EH (cell line): ENCODE data around the gene TBX1.
A peak's percentile ranks its signal among the peaks of the same experiment; 100 is the strongest.

Source experiments
- DNase-seq: peaks from one replicate; pipeline ENCODE4 v3.0.0-alpha.2; 2015; ENCODE audit warnings: low read depth

TBX1 gene

DNA sequence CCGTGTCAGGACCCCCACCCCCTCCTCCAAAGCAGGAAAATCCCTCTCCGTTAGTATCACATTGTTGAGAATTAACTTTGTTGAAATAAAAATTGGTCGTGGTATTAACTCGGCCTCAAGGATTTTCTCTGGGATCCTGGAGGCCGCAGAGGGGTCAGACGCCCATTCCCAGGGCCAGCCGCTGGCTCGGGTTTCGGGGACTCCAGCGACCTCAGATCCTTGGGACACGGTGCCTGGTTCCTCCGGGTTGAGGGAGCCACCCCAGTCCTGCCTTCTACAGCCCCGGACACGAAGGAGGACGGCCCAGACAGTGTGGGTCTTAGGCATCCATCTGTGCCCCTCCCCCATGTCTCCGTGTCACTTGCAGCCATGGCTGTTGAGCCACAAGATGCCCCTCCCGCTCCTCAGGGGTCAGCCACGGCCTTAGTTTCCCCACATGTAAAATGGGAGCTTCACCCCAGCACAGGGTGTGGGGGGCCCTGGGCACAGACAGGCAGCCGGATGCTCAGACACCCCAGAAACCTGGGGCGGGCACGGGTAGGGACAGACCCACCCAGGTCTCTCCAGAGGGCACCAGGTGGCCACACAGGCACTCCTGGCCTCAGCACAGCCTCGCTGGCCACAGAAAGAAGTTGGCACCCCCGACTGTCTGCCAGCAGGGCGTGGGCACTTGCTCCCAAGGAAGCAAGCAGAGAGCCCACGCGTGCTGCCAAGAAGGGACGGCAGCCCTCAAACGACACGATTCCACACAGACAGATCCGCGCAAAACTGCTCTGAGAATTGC, 21.7 kb upstream of the TBX1 start:
- no peak for DNase-seq

DNA sequence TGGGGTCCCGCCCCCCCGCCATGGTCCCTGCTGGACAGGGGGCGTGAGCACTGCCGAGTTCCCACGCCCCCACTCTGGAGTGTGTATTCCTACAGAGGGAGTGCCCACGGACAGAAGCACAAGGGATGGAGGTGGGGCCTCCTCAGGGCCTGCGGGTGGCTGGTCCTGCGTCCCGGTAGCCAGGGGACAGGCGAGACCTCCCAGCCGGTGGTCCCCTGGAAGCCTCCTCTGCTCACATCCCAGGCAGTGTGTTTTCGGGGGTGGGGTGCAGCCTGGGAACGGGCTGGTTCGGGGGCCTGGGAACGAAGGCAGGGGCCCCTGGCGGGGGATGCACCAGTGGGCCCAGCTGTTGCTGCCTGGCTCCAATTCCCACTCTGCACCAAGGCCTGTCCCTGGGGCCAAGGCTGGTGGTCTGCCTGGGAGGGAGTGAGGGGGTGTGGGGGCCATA, 21.1 kb upstream of the TBX1 start:
- DNase-seq, result no peak

- DNase-seq, result no peak
Measured at GRCh38 chr22:19739911-19740449, 20.6 kb upstream of the TBX1 start.

- no peak for DNase-seq
Measured at GRCh38 chr22:19740586-19740985, 20.0 kb upstream of the TBX1 start.

- no peak for DNase-seq
Measured at GRCh38 chr22:19741053-19741452, 19.5 kb upstream of the TBX1 start.

- DNase-seq, result no peak
Measured at GRCh38 chr22:19742160-19743066, 18.2 kb upstream of the TBX1 start.

GRCh38 chr22:19743081-19743480, 17.5 kb upstream of the TBX1 start:
- no peak for DNase-seq

- no peak for DNase-seq
Measured at GRCh38 chr22:19743651-19744050, 16.9 kb upstream of the TBX1 start.

DNA sequence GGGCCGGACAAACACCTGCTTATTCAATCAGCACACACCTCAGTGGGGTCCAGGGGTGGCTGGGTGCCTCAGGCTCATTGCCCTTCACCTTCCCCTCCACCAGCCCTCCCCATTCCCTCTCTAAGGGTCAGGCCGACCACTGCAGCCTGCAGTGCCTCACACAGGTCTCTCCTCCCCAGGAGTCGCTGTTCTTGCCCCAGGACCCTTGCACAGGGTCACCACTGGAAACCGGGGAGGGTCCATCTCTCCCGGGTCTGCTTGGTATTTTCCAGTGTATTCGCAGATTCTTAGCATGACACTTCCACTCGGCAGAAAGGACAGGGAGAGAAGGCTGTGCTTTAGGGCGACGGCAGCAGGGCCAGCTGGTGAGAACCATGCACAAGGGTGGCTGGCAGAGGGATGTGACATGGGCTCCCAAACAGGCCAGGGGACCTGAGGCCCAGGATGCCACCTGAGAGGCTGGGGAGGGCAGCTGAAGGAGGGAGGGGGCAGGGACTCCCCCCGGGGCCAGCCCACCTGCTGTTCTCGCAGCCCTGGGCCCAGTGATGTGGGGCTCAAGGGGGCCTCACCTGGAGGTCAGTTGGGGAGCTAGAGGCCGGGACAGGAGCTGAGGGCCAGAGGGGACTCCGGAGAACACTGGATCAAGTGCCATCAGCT, 16.1 kb upstream of the TBX1 start:
- no peak for DNase-seq

- DNase-seq, result peak; percentile 45
Measured at GRCh38 chr22:19745155-19746101, 15.2 kb upstream of the TBX1 start.

DNA sequence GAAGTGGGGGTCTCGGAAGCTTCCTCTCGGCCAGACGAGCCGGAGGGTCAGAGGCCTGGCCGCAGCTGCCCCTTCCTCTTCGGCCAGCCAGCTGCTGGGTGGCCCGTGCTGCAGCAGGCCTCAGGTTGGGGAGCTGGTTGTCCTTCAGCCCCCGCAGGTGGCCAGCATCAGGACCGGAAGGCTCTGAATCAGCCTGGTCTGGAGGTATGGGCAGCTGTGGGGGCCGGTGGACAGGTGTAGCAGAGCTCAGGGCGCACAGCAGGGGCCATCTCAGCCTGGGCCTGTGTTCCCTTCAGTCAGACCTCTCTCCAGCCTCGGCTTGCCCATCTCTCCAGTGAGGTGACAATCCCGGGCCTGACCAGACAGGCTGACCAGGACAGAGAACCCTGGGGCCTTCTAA, 13.9 kb upstream of the TBX1 start:
- no peak for DNase-seq

DNA sequence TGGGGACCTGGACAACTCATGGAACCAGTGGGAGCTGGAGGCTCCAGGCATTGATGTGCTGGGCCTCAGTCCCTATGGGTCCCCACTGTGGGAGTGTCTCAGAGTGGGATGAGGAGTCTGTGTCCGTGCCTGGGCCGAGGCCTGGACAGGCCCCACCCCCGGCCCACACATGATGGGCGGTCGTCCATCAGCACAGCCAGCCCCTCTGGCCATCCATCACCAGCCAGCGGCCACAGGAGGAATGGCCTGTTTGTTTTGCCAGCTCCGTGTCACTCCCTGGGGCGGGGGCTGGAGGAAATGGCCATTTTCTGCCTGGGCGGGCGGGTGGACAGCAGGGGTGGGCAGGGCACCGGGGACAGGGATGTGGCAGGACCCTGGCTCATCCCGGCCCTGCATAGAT, 13.0 kb upstream of the TBX1 start:
- DNase-seq, result no peak

- no peak for DNase-seq
Measured at GRCh38 chr22:19748139-19748538, 12.4 kb upstream of the TBX1 start.

DNA sequence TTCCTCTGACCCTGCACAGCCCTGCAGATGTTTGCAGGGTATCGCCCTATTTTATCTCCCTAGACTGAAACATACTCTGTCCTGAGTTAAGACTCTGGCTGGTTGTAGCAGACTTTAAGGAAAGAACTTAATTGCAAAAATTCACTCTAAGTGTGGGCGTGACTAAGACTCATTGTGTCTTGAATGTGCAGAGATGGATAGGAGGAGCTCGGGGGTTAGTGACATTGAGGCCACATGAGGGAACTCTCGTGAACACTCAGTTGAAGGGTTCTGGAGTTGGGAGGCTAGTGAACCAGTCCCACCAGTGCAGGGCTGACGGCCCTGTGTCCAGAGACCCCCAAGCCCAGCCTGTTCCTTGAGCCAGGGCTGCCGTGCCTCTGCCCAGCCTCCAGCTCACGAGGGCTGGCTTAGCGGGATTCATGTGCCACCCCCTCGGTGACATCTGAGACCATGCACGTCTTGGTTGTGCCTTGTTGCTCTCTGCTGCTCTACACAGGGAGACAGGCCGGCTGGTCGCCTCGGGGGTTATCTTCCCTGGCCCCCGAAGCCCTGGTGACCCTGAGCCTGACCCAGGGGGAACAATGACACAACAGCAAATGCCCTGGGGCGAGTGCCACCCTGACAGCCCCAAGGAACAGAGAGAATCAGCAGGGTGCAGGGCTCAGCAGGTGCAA, 11.4 kb upstream of the TBX1 start:
- no peak for DNase-seq

DNA sequence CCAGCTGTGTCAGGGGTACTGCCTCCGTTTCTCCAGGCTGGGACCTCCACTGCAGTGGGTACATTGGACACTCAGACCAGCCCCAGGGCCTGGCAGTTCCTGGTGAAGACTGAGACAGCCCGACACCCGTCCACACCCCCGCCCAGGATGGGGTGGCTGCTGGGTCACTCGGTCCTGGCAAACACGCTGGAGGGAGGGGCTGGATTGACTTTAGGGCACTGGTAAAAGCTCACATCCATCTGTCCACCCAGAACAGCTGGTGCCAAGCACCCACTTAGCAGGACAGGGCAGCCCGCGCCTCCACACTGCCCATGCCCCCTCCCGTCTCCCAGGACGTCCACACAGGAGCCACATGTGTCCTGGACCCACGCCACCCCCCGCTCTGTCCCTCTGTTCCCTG, 10.7 kb upstream of the TBX1 start:
- no peak for DNase-seq

GRCh38 chr22:19750507-19751490, 9.8 kb upstream of the TBX1 start:
- peak; percentile 52 for DNase-seq

GRCh38 chr22:19751497-19752245, 8.9 kb upstream of the TBX1 start:
- DNase-seq, result no peak

DNA sequence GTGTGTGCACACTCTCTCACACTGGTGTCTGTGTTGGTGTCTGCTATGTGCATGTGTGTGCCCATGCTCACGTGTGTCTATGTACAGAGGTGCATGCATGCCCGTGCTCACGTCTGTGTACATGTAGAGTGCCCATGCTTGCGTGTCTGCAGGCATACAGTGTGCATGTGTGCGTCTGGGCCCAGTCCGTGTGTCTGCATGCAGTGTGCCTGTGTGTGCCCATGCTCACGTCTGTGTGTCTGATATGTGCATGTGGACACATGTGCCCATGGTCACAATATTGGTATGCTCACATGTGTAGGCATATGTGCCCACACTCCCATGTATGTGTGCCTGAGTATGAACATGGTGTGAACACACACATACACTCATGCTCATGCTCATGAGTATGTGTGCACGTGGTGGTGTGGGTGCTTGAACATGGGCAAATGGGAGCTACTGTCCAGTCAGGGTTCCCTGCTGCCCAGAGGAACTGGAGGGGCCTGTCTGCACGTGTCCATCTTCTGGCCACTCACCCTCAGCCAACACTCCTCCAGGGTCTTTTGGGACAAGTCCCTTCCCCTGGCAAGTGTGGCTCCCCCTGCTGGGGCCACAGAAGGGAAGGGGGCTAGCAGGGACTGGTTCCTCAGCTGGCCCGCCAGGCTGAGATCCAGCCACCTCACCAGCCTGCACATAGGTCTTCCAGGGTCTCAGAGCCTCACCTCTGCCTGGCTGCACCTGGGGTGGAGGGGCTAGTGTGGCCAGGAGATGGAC, 7.3 kb upstream of the TBX1 start:
- no peak for DNase-seq
